Memory B cell (primary cell): Measurements from ENCODE around the gene CKS2.
A peak's percentile ranks its signal among the peaks of the same experiment; 100 is the strongest.
"Not testable (repeated sequence)": the region's sequence is repeated elsewhere in the genome, so short reads cannot be mapped to it uniquely, and the experiment has no call there.

Experiments
- ATAC-seq: fragments of 150-1000 bp; cut with Tn5 transposase; 2 replicates; pipeline ENCODE4 v1.10.0; 2021; ENCODE audit warnings: low read depth, mild to moderate bottlenecking, moderate library complexity
- DNase-seq, 2 donors: peaks; one replicate each; pipeline ENCODE4 v3.0.0; 2022; ENCODE audit warnings: low spot score in 2 of 2
- H3K27ac Mint-ChIP-seq: one replicate; pipeline ENCODE4 v1.8.0; 2022; ENCODE audit warnings: mild to moderate bottlenecking, moderate library complexity, mixed read lengths
- H3K27me3 Mint-ChIP-seq: one replicate; pipeline ENCODE4 v1.8.0; 2022; ENCODE audit warnings: mixed read lengths
- H3K36me3 Mint-ChIP-seq: one replicate; pipeline ENCODE4 v1.8.0; 2022; ENCODE audit warnings: mild to moderate bottlenecking, mixed read lengths
- H3K4me1 Mint-ChIP-seq: one replicate; pipeline ENCODE4 v1.8.0; 2022; ENCODE audit warnings: mixed read lengths
- H3K4me3 Mint-ChIP-seq: one replicate; pipeline ENCODE4 v1.8.0; 2022; ENCODE audit warnings: mild to moderate bottlenecking, moderate library complexity, mixed read lengths
- H3K9me3 Mint-ChIP-seq: one replicate; pipeline ENCODE4 v1.8.0; 2022; ENCODE audit warnings: mixed read lengths

Gene CKS2

GRCh38 chr9:89310475-89311345 is at the start of gene CKS2:
Gene CKS2, plus strand, starts transcription at chr9:89311195. Its CDS starts 98 bp downstream, at chr9:89311293.
- Mint-ChIP-seq H3K4me3 (peak within 1 kb of the TSS; percentile 96), H3K9me3 (no peaks in the 10 kb centered on the region), H3K36me3 (peaks cover 3% of the 10 kb centered on the region), H3K27me3 (no peaks in the 10 kb centered on the region), H3K4me1 (peaks cover 7% of the 10 kb centered on the region), H3K27ac (peak within 1 kb of the TSS; percentile 99)
- peak; percentile 83 for ATAC-seq
- peak; percentile 96 to 99 for DNase-seq

- no peaks in the 10 kb centered on the region for H3K27me3 Mint-ChIP-seq
- H3K4me3 Mint-ChIP-seq: no peak overlapping the region
- H3K27ac Mint-ChIP-seq: no peak overlapping the region
- no peak for DNase-seq
- H3K9me3 Mint-ChIP-seq: peaks cover 21% of the 10 kb centered on the region
- H3K36me3 Mint-ChIP-seq: peaks cover 14% of the 10 kb centered on the region
- no peak for ATAC-seq
- H3K4me1 Mint-ChIP-seq: peaks cover 4% of the 10 kb centered on the region
Measured at GRCh38 chr9:89273528-89274279, 37.3 kb upstream of the CKS2 start.

GRCh38 chr9:89274838-89275237 is 36.2 kb upstream of the CKS2 start:
- peaks cover 19% of the 10 kb centered on the region for H3K9me3 Mint-ChIP-seq
- H3K4me1 Mint-ChIP-seq: peaks cover 4% of the 10 kb centered on the region
- DNase-seq (no peak), ATAC-seq (no peak)
- no peak overlapping the region for H3K4me3 Mint-ChIP-seq
- no peaks in the 10 kb centered on the region for H3K27me3 Mint-ChIP-seq
- peaks cover 14% of the 10 kb centered on the region for H3K36me3 Mint-ChIP-seq
- no peak overlapping the region for H3K27ac Mint-ChIP-seq

GRCh38 chr9:89276040-89276439 is 35.0 kb upstream of the CKS2 start:
- H3K4me3 Mint-ChIP-seq, DNase-seq, H3K27me3 Mint-ChIP-seq, ATAC-seq, H3K27ac Mint-ChIP-seq, H3K4me1 Mint-ChIP-seq: not testable (repeated sequence)
- peaks cover 19% of the 10 kb centered on the region for H3K9me3 Mint-ChIP-seq
- H3K36me3 Mint-ChIP-seq: peaks cover 14% of the 10 kb centered on the region

- DNase-seq: no peak
- Mint-ChIP-seq H3K4me1 (peaks cover 4% of the 10 kb centered on the region), H3K27me3 (no peaks in the 10 kb centered on the region), H3K4me3 (no peak overlapping the region), H3K9me3 (peaks cover 17% of the 10 kb centered on the region), H3K27ac (no peak overlapping the region), H3K36me3 (peaks cover 14% of the 10 kb centered on the region)
- no peak for ATAC-seq
Measured at GRCh38 chr9:89277043-89277442, 34.0 kb upstream of the CKS2 start.

GRCh38 chr9:89277454-89277853 is 33.5 kb upstream of the CKS2 start:
- no peak for DNase-seq
- Mint-ChIP-seq H3K4me1 (peaks cover 4% of the 10 kb centered on the region), H3K9me3 (peaks cover 15% of the 10 kb centered on the region), H3K27ac (no peak overlapping the region), H3K4me3 (no peak overlapping the region), H3K36me3 (peaks cover 14% of the 10 kb centered on the region), H3K27me3 (no peaks in the 10 kb centered on the region)
- ATAC-seq: no peak

GRCh38 chr9:89278551-89278950 is 32.4 kb upstream of the CKS2 start:
- Mint-ChIP-seq H3K9me3 (peaks cover 10% of the 10 kb centered on the region), H3K27me3 (no peaks in the 10 kb centered on the region), H3K4me1 (peaks cover 4% of the 10 kb centered on the region), H3K27ac (no peak overlapping the region), H3K4me3 (no peak overlapping the region), H3K36me3 (peaks cover 9% of the 10 kb centered on the region)
- no peak for ATAC-seq
- DNase-seq: no peak

- Mint-ChIP-seq H3K36me3 (peaks cover 5% of the 10 kb centered on the region), H3K4me3 (no peak overlapping the region), H3K27ac (no peak overlapping the region), H3K9me3 (peaks cover 8% of the 10 kb centered on the region), H3K4me1 (peaks cover 4% of the 10 kb centered on the region), H3K27me3 (no peaks in the 10 kb centered on the region)
- ATAC-seq (no peak), DNase-seq (peak in 1 of 2 donors; percentile 9)
Measured at GRCh38 chr9:89278997-89279739, 31.8 kb upstream of the CKS2 start.

GRCh38 chr9:89281106-89281505 is 29.9 kb upstream of the CKS2 start:
- Mint-ChIP-seq H3K36me3 (peaks cover 3% of the 10 kb centered on the region), H3K9me3 (peaks cover 6% of the 10 kb centered on the region), H3K4me1 (peaks cover 4% of the 10 kb centered on the region), H3K27me3 (no peaks in the 10 kb centered on the region), H3K4me3 (no peak overlapping the region), H3K27ac (no peak overlapping the region)
- no peak for DNase-seq
- ATAC-seq: no peak

- H3K36me3 Mint-ChIP-seq, ATAC-seq, DNase-seq, H3K4me1 Mint-ChIP-seq, H3K9me3 Mint-ChIP-seq, H3K27ac Mint-ChIP-seq, H3K27me3 Mint-ChIP-seq: not testable (repeated sequence)
- H3K4me3 Mint-ChIP-seq: peak overlapping the region; percentile 64
Measured at GRCh38 chr9:89282248-89282968, 28.6 kb upstream of the CKS2 start.

GRCh38 chr9:89284076-89284475 is 26.9 kb upstream of the CKS2 start:
- H3K27me3 Mint-ChIP-seq: no peaks in the 10 kb centered on the region
- ATAC-seq (no peak), DNase-seq (no peak)
- H3K4me3 Mint-ChIP-seq: no peak overlapping the region
- H3K27ac Mint-ChIP-seq: no peak overlapping the region
- no peaks in the 10 kb centered on the region for H3K4me1 Mint-ChIP-seq
- H3K36me3 Mint-ChIP-seq: peaks cover 3% of the 10 kb centered on the region
- no peaks in the 10 kb centered on the region for H3K9me3 Mint-ChIP-seq

- no peak for DNase-seq
- Mint-ChIP-seq H3K27me3 (peaks cover 3% of the 10 kb centered on the region), H3K36me3 (peaks cover 10% of the 10 kb centered on the region), H3K4me1 (no peaks in the 10 kb centered on the region), H3K4me3 (no peak overlapping the region), H3K27ac (no peak overlapping the region), H3K9me3 (peaks cover 1% of the 10 kb centered on the region)
- ATAC-seq: no peak
Measured at GRCh38 chr9:89291741-89292140, 19.3 kb upstream of the CKS2 start.

- no peak overlapping the region for H3K4me3 Mint-ChIP-seq
- ATAC-seq (no peak), DNase-seq (no peak)
- H3K27ac Mint-ChIP-seq: no peak overlapping the region
- peaks cover 6% of the 10 kb centered on the region for H3K36me3 Mint-ChIP-seq
- H3K4me1 Mint-ChIP-seq: no peaks in the 10 kb centered on the region
- H3K27me3 Mint-ChIP-seq: peaks cover 3% of the 10 kb centered on the region
- peaks cover 1% of the 10 kb centered on the region for H3K9me3 Mint-ChIP-seq
Measured at GRCh38 chr9:89293014-89293413, 18.0 kb upstream of the CKS2 start.
